Urothelium cell line (cell line): Measurements from ENCODE around the gene SHB.
A peak's percentile ranks its signal among the peaks of the same experiment; 100 is the strongest.

Experiments
- DNase-seq: peaks from one replicate; pipeline ENCODE4 v3.0.0; 2011; ENCODE audit warnings: low spot score, mixed read lengths
- FAIRE-seq: peaks from 2 replicates; lab custom pipeline; 2011; peaks lifted over from hg19 to GRCh38; lab: Jason Lieb, UNC

SHB gene

DNA sequence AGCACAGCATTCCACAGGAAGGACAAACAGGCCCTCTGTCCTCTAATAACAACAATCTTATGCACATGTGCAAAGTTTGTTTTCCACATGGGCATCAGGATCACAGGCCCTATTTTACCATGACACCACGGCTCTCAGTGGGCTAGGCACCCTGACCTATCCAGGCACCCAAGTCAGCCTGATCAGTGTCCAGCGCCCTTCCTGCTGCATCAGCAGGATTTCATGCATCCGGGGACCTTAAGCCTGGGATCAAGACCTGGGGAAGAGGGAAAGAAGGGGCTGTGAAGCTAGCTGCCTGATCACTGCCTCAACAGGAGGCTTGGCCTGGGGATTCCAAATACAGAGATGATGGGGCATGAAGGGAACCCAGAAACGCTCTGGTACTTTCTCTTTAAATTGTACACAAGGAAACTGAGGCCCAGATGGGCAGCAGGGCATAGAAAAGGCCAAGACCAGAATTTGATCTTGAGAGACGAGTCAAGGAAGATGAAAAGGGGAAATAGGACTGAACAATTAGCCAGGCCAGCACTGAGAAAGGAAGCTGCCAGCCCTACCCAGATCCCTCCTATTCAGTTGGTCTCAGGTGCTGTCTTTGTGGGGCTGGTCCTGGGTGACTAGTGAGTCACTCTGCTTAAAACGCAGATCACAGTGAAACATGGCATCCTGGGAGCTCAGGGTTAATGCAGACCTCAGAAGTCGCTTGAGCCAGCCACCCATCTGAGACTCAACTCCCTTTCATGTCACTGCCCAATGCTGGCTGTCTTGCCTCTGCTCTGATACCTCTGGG, 57.9 kb downstream of the SHB start:
- no peak for FAIRE-seq
- no peak for DNase-seq

DNA sequence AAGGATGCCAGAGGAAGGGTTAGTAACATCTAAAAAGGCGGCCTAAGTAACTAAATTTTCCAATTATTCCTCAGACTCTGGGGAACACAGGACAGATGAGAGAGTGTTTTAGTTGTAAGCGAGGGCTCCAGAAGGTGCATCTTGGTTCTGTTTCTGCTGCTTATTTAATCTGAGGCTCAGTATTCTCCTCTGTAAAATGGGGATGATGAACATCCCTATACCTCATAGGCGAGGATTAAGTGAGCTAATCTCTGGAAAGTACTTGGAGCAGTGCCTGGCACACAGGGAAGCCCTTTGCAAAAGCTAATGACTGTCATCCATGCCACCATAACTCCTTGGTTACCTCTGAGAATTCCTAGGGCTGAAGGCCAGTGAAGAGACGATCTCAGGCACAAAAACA, 59.0 kb downstream of the SHB start:
- FAIRE-seq = no peak

DNA sequence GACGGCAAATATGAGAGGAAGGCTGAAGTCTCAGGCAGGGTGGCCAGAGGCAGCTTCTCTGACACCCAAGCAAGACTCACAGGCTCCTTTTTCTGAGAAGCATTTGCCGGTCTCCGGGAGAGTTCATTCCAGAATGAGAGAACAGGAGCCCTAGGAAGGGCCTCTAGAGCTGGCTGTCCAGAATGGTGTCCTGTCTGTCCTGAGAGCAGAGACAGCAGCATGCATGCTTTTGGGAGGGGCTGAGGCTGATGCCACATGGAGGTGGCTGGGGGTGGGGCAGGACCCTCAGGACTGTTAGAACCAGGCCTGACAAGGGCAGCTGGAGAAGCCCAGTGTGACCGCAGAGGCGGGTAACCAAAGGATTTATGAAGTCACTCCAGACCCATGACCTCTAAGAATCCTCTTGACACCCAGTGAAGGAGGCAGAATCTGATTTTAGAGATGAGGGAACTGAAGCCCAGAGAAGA, 60.0 kb downstream of the SHB start:
- FAIRE-seq (no peak), DNase-seq (no peak)

More for the DNA sequence above, 59.0 kb downstream of the SHB start:
- no peak for DNase-seq

DNA sequence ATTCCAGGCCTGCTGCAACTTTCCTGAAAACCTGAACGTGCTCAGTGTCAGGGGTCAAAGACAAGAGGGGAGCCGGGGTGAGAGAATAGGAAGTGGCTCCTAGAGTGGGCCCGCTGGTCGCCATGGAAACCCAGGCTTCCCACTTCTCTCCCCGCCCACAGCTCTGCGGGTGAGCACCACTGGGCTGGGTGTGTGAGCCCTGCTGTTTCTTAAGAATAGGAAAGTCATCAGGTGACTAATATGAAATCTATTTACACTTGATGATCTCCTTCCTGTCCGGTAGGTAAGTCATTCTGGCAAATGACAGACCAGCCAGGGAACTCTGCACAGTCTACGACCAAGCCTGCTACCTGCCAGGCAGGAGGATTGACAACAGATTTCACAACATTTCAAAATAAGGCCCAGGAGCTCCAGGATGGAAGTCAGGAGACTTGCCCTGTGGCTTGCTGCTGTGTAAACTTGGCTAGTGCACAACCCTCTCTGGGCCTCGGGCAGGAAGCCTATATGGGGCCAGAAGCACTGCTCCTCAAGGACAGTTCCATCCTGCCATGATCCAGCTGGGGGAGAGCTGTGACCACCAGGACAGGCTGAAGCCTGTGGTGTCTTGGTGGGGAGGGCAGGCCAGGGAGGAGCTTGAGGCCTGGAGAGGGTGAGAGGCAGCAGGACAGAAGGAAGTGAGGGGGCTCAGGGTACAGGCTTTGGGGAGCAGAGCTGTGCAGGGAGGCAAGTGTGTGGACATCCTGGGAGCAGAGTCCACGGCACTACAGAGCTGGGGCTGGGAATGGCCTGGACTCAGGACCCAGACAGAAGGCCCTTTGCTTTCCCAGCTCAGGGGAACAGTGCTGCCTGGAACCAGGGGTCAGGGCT, 60.6 kb downstream of the SHB start:
- peak; percentile 92 for DNase-seq
- peak; percentile 65 for FAIRE-seq

DNA sequence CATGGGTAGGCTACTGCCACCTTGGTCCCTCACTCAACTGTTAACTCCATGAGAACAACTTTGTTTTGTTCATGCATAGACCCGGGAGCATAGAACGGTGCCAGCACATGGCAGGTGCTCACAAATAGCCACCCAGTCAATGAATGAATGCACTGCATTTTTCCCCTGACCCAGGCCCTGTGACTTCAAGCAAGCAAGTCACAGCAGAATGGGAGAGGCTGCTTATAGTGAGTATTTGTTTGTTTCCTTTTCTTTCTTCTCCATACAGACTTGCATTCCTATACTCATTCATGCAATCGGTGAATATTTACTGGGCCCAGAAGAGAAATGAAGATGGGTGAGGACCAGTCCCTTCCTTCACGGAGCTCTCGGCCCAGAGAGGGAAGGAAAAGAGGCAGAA, 62.0 kb downstream of the SHB start:
- DNase-seq (no peak), FAIRE-seq (no peak)

DNA sequence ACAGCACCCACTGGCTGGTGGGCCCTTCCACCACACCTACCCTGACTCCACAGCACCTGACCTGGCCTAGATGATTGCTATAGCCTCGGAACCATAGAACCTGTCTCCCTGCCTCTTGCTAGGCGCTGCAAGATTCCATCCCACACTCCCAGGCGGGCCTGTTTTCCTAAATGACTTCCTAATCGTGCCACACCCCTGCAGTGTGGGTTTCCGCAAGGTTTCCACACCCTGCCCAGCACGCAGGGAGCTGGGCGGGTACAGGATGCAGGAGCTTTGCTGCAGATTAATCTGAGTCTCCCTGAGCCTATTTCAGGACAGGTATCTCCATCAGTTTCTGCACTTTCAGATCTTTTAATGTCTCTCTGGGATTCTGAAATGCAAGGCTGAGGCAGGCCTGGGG, 62.9 kb downstream of the SHB start:
- FAIRE-seq = no peak
- DNase-seq = no peak

DNA sequence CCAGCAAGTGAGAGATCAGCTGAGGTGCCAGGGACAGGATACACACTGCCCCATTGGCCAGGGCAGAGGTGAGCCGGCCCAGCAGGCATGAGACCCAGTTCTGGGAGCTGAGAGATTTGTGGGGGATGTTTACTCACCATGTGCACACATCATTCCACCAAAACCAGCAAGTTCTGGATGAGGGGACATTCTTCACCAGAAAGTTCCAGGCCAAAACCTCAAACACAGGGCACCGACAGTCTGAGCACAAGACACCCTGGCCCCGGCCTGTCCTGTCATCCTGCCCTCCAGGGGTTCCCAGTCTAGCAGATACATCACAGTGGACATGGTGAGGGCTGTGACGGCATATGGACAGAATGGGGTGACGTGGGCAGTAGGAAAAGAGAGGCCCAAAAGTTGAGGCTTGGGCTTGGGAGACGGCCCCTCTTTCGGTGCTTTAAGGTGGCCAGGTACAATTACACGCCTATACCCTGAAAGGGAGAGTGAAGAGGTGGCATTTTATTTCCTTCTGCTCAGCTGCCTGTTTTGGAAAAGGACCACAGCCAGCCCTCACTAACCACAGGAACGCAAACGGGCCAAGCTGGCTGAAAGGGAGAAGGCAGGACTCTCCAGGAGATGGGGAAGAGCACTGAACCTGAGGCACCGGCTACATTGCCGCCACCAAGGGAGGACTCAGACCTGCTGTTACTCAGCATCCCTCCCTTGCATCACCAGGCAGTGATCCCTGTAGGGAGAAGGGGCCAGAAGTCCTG, 64.0 kb downstream of the SHB start:
- no peak for FAIRE-seq
- DNase-seq = no peak

DNA sequence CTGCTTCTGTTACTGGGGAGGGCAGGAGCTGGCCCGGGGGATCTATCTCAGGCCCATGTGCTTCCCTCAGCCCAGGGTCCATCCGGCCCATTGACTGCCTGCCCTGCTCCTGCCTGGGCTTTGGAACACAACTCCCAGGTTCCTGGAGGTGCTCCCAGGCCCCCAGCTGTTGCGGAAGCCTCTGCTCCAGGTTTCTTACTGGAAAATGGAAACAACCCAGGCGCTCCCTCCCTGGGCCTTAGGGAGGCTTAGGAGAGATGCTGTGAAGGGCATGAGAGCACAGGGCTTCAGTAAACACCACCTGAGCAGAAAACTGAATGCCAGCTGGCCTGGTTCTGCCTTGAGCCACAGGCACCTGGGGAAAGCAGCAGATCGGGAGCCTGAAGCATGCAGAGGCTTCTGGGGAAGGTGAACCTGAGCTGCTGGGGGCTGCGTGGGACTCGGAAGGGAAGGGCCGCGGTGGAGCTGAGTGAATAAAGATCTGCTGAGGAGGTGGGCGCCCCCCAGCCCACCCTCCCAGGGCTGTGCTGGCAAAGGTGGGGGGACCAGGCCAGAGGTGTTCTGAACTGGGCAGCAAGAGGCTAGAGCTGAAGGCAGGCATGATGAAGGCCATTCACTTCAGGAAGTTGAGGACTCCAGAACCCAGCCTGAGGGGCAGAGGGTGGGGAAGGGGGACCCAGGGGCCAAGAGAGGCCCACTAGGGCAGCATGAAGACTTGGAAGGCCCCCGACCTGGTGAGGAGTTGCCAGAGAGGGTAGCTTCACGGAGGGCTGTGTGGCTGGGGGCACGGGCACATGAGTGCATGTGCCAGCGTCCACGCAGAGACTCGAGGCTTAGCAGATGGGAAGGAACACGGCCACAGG, 64.8 kb downstream of the SHB start:
- DNase-seq (no peak), FAIRE-seq (no peak)

DNA sequence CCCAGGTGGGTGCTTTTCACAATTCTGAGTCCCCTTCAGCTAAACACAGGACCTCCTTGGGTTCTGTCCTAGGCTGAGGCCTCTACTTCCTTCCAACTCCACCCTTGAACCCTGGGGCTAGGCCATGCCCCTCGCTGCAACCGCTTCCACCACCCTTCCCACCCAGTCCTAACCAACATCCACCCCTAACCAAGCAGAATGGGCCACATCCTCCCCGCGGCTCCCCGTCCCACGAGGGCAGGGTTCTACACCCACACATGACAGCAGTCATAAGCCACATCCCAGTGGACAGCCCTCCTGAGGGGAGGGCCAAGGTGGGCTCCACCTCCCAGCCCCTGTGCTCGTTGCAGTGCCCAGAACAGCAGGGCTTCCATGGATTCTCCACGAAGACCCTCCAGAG, 65.8 kb downstream of the SHB start:
- FAIRE-seq (no peak), DNase-seq (no peak)

DNA sequence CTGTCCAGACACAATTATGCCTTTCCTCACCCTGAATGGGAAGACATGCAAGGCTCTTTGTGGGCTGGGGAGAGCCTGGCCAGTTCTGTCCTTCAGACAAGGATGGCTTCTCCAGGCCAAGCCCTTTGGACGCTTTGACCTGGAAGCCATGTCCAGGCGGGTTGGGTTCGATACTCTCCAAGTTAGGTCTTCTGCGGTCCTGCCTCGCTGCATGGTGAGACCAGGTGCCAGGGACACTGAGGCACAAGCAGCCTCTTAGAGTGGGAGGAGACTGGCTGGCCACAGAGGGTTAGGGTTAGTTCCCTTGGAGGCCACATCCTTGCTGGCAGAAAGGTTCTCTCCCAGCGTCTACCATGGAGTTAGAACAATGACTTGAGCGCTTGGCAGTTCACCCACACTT, 67.6 kb downstream of the SHB start:
- FAIRE-seq = peak; percentile 44
- no peak for DNase-seq

DNA sequence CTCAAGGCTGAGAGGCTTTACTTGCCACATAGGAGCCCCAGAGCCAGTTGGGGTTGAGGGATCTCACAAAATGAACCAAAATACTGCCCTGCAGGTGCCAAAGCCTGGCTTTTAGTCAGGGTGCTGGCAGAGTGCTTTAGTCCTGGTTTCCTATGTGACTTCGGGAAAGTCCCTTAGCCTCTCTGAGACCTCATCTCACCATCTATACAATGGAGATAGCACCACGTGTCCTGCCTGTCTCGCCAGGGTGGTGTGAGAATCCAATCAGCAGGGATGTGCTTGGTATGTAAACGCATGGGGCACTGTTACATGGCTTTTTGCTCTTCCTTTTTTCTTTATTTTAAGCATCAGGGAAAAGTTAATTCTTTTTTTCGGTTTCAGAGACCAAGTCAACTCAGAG, 68.3 kb downstream of the SHB start:
- FAIRE-seq = no peak

DNA sequence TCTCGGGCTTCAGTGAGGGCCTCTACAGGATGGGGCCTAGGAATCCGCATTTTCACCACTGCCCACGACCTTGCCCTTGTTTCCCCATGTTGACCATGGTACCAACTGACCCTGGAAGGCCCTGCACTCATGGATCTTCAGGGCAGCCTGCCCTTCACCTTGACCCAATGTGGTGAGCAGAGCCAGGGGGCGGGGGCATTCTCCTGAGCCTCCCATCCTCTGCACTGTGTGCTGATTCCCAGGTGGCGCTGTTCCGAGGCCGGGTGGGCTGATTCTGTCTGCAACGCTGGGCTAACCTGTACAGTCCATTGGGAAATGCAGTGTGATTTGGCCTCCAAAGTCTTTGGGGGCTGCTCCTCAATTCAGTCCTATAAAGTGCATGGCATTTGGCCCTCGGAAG, 68.7 kb downstream of the SHB start:
- DNase-seq (no peak), FAIRE-seq (no peak)

More for the DNA sequence above, 68.3 kb downstream of the SHB start:
- DNase-seq = no peak

DNA sequence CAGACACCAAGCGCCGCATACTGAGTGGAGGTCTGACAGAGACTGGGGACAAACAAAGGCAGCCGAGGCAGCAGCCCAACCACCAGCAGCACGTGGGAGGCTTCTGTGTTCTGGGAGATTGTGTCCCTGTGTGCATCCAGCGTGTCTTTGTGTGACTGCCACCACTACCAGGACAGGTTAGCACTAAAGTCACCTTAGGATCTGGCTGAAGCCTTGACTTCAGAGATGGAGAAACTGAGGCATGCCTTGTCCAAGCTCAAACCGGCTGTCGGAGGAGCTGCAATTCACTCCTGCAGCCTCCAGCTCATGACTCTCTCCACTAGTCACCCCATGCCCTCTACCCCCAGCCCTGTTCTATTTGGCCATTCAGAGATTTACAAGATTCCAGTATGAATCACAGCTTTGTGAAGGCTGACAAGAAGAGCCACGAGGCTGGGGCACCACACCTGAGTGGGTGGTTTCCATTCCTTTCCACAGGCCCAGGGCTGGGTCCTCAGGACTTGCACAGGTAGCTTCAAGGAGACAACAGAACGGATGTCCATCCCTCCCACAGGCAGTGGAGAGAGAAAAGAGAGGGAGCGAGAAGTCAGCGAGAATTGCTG, 69.3 kb downstream of the SHB start:
- DNase-seq (no peak), FAIRE-seq (no peak)

DNA sequence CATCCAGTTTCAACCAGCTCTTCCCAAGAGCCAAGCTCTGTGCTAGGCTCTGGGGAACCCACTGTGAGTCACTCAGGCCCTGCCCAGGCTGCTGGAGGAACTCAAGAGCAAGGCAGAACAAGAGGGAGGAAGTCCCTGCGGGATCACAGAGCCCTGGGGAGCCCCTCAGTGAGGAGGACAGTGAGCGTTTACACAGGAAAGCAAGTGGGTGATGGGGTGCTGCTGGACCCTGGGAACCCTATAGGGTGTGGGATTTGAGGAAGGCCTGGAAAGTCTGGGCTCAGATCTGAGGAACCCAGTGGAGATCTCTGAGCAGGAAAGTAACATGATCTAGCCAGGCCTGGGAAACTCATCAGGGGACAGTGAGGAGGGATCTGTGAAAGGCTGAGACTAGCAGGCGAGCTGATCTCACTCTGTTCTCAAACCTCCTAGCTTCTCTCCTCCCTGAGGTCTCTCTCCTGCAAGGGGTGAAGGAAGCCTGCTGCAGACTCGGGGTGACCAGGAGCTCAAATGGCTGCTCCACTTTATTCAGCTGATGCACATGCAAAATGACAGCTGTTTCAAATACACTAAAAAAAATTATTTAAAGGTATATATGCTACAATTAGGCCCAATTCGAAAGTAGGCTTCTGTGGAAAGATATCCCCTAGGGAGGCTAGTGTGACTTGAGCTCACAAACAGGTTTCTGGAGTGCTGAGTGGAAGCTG, 70.0 kb downstream of the SHB start:
- FAIRE-seq = no peak
- DNase-seq = no peak

DNA sequence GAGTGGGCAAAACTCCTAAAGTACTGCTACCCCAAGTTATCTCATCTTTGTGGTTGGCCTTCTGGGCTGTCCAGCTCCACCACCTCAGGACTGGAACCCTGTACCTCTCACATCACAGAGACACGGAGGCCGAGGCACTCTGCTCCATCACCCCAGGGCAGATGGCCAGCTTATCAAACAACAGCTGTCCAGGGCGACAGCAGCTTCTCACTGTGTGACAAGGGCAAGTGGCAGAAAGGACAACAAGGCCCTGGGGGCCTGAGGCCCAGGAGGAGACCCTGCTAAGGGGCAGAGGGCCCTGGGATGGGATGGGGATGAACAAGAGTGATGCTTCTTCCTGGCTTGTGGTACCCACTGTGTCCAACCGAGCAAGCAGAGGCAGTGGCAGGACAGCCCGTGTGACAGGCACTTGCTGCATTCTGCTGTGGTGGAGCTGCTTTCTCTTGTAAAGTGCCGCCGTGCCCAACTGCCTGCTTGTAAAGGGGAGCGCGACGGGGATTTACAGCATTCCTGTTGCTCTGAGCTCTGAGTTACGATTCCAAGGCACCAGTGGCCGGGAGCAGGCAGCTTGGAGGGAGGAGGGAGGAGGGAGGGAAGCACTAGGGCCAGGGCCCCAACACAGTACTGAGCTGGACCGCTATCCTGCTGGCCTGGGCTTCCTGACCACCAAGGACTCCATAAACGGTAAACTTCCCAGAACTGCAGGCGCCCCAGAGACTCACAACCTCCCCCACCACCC, 71.2 kb downstream of the SHB start:
- no peak for DNase-seq
- no peak for FAIRE-seq

DNA sequence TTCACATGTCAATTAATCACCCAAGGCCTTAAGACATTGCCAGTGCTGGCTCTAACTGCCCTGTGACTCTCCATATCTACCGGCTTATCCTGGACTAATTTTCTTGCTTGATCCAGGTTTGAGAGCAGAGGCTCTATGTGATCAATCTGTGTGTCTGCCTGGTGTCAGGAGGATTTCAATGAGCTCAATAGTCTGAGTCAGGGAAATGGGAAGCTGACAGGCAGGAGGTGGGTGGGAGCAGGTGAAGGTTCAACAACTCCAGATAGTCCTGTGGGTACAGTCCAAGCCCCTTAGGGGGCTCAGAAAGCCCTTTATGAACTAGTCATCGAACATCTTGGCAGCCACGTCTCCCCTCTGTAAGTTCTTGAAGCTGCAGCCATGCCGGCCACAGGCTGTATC, 72.2 kb downstream of the SHB start:
- no peak for DNase-seq
- no peak for FAIRE-seq

DNA sequence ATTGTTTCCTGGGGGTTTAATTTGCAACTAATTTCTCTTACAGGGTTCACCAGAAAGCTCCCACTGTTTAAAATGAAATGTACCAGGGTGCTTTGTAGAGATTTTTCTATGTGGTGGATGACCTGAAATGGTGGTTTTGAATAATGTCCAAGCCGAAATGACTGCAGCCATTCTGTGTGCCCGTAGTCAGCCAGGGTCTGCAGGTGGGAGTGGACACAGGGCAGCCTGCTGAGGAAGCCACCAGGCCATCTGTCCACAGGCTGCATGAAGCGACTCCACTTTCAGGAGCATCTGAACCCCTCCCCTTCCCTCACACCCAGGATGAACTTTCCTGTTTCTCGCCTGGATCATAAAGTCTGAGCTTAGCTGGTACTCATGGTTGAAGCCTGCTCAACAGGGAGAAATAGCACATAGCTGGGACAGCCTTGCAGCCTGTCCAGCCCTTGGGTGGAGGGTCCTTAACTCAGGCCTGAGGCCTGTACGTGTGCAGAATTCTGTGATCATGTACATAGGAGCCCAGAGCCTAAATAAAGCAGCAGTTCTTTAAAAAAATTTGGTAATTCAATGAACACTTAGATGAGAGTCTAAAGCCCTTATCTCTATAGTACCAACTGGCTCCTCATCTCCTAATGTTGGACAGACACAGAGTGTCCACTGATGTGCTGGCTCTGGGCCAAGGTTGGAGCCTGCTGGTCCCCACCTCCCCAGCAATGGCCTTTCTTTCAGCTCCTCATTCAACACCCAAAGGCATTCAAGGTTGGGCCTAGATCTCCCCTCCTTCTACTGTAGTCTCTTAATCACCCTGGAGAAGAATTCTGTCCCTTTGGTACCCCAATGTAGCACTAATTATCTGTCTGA, 72.8 kb downstream of the SHB start:
- DNase-seq = no peak
- no peak for FAIRE-seq

DNA sequence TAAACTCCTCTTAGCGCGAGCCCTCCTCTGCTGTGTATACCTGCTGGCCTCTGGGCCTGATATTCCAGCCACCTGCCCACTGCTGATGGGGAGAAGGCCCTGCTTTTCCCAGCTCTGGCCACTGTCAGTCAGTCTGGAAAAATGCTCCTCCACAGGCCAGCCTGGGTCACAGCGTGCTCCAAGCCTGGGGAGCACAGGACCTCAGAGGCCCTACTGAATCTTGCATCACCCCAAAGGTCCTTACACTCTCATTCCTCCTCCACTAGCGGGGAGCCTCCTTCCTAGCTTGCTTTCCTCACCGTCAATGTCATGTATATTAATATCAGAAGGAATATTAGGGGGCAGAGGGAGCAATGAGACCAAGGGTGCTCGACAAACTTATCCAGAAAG, 73.7 kb downstream of the SHB start:
- FAIRE-seq (no peak), DNase-seq (no peak)
